GM11168 (cell line): ENCODE measurements around the gene HES4.

Experiments used
- in situ Hi-C: fragments of 300-500 bp; cut with MboI; formaldehyde crosslinking; loops from one replicate; pipeline ENCODE4 v1.12.0; 2022; ENCODE audit warnings: low sequenced_read_pairs; ENCODE audit not compliant: unreplicated experiment

HES4 gene

DNA sequence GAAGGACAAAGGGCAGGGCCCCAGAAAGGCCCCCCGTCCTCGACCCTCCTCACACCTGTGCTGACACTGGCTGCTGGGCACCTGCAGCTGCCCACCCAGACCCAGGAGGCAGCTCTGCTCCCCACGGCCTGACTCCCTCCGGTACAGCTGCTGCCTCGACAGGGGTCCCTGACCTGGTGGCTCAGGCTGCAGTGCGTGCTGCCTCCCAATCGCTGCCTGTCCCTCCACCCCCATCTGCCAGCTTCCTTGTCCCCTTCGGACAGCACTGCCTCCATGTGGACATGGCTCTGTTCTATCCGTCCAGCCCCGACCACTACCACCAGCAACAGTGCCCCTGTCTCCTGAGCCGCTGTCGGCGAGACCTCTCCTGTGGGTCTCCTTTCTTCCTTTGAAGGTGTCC is 45.0 kb downstream of the HES4 start:
- in situ Hi-C loops = no loop called here

DNA sequence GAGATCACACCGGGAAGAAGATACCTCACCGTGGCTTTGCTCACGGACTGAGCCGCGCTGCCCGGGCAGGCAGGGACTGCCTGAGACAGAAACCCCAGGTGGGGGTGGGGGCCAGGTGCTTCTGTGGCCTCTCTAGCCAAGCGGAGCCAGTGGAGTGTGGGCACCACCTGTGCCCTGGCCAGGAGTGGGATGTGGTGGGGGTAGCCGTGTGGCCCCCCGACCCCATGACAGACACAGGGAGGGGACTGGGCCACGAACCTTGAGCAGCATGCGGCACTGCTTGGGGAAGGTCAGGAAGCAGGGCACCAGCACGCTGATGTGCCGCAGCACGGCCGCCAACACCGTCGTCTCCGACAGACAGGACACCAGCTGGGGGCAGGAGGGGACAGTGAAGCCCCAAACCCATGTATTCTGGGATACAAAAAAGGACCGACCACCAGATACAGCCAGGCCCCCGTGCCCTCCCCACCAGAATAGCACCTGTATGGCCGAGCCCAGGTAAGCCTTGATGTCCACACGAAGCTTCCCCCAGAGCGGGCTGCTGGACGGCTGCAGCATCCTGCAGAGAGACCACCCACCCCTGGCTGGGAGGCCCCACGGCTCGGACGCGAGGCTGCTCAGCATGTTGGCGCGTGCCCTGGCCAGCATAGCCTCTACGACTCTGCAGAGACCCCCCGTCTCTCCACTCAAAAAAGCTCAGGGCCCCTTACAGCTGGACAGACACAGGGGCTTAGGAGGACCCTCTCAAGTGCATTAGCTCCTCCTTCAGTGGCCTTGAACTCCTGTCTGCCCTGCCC is 46.2 kb downstream of the HES4 start:
- in situ Hi-C loops = no loop called here

DNA sequence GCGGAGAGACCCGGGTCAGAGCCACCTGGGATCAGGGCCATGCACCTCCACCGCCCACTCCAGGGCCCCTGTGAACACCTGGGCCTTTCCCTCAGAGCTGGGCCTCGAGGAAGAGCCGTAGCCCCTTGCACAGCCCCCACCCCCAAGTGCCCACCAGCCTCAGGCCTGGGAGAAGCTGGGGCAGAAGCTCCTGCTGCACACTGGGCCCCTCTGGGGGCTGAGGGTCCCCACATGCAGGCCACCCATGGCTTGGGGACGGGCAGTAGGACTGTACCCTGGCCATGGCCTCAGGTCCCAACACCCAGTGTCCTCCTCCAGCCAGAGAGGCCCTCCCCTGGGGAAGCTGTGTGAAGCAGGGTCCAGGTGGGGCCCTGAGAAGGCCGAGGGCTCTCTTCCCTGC is 47.3 kb downstream of the HES4 start:
- in situ Hi-C loops = no loop called here

DNA sequence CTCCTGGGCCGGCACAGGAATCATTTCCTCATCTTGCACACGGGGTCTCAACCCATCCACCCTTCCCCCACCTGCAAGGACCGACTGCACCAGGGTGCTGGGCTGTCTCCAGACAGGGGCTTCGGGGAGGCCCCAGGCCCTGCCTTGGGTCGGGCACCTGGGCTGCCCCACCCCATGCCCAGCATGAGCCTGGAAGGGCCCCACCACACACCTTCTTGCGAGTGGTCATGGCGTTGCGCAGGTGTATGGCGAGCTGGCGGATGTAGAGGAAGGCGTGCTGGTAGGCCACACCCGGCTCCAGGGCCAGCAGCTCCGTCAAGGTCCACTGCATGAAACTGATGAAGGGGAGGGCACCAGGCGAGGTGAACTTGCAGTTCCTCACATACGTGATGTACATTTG is 47.7 kb downstream of the HES4 start:
- in situ Hi-C loops = no loop called here

GRCh38 chr1:951364-951763 is 48.5 kb downstream of the HES4 start:
- in situ Hi-C loops = no loop called here

DNA sequence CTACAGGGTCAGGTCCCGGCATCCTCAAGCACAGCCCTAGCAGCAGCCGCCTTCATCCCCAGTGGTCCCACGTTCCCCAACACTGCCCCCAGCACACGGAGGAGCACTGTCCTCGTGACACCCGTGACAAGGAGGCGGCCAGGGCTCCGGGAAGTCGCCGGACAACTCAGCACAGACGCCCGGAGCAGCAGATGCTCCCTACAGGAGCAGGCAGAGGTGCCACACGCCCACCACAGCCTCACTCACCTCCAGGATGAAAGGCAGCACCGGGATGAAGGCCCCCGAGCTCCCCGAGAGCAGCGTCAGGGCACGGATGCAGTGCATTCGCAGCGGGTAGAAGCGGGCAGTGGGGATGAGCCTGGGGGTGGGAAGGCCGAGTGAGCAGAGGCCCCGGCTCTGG is 49.0 kb downstream of the HES4 start:
- in situ Hi-C loops = no loop called here

DNA sequence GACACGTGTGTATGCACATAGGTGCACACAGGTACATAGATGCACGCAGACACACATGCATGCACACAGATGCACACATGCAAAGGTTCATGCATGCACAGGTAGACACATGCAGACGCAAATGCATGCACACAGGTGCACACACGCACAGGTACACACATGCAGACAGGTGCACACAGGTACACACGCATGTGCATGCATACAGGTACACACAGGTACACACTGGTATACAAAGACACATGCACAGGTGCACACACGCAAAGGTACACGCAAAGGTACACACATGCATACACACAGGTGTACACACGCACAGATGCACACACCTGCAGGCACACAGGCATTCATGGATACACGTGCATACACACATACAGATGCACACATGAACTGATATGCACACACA is 49.6 kb downstream of the HES4 start:
- in situ Hi-C loops = no loop called here
